GM12878 (cell line): ENCODE measurements around the gene GSK3A. TPM values are rescaled to one million over a fixed set of nuclear protein-coding genes. Genes with fewer than 3 reads are reported as not detected.
A peak's percentile ranks its signal among the peaks of the same experiment; 100 is the strongest.

ENCODE experiments used
- ATAC-seq: fragments of 200-7000 bp; cut with Tn5 transposase; 3 replicates; pipeline ENCODE4 v1.9.1; 2020; ENCODE audit warnings: mild to moderate bottlenecking, moderate library complexity
- BruUV-seq: library from RNA; stranded (reverse); fragments of 400-500 nt; replicated peaks from 2 replicates; lab custom pipeline; 2021; lab: Mats Ljungman, UMichigan
- CTCF ChIA-PET: fragments of 300-600 bp; sonication (Branson Sonifier 250); formaldehyde crosslinking; extraction: SDS; loops from one replicate; lab custom pipeline; 2021; ENCODE audit warnings: inconsistent platforms; lab: Yijun Ruan, JAX
- POLR2A ChIA-PET: fragments of 350-600 bp; formaldehyde crosslinking; extraction: SDS; loops from one replicate; lab custom pipeline; 2021; ENCODE audit warnings: inconsistent platforms; lab: Charles Lee
- RAD21 ChIA-PET: fragments of 300-600 bp; sonication (Branson Sonifier 250); formaldehyde crosslinking; loops from one replicate; lab custom pipeline; 2023; ENCODE audit warnings: antibody characterized with exemption; ENCODE audit not compliant: unreplicated experiment; lab: Charles Lee
- SMC1A ChIA-PET: fragments of 300-600 bp; sonication (Branson Sonifier 250); formaldehyde crosslinking; loops from one replicate; lab custom pipeline; 2023; ENCODE audit not compliant: unreplicated experiment, uncharacterized antibody; lab: Charles Lee
- DNase-seq: peaks from one replicate; pipeline ENCODE4 v3.0.0-alpha.2; 2011; ENCODE audit warnings: low read depth, low spot score
- FAIRE-seq: peaks from 3 replicates; lab custom pipeline; 2011; peaks lifted over from hg19 to GRCh38; lab: Jason Lieb, UNC
- H2AFZ ChIP-seq: 2 replicates; pipeline ENCODE4 v1.6.0; 2011; ENCODE audit warnings: low read depth, low read length, control low read depth; ENCODE audit not compliant: control insufficient read depth
- H3K27ac ChIP-seq: 2 replicates; pipeline ENCODE4 v1.5.1; 2011; ENCODE audit warnings: control low read depth; ENCODE audit not compliant: control insufficient read depth, insufficient read depth
- H3K27me3 ChIP-seq, 2 experiments: replicated peaks in 1 of 2; 2 replicates each; pipeline versions ENCODE4 v1.6.0 to v1.6.1; 2011; ENCODE audit warnings: low read length in 1 of 2; ENCODE audit not compliant: control insufficient read depth in 2 of 2, insufficient read depth in 2 of 2
- H3K36me3 ChIP-seq, 2 experiments: 2 replicates each; pipeline ENCODE4 v1.5.1; 2011; ENCODE audit warnings: low read length in 1 of 2; ENCODE audit not compliant: control insufficient read depth in 2 of 2, insufficient read depth in 2 of 2
- H3K4me1 ChIP-seq: 2 replicates; pipeline ENCODE4 v1.6.1; 2011; ENCODE audit warnings: mild to moderate bottlenecking, low read length, moderate library complexity, mixed read lengths; ENCODE audit not compliant: control insufficient read depth, insufficient read depth
- H3K4me2 ChIP-seq: 2 replicates; pipeline ENCODE4 v1.6.0; 2011; ENCODE audit warnings: control low read depth; ENCODE audit not compliant: control insufficient read depth, insufficient read depth
- H3K4me3 ChIP-seq: fragments of 200-600 bp; sonication (generic); 2 replicates; pipeline ENCODE4 v1.5.1; 2016
- H3K79me2 ChIP-seq: 2 replicates; pipeline ENCODE4 v1.6.0; 2011; ENCODE audit warnings: low read length; ENCODE audit not compliant: control insufficient read depth, insufficient read depth
- H3K9ac ChIP-seq: 2 replicates; pipeline ENCODE4 v1.8.0; 2011; ENCODE audit warnings: low read length, control low read depth, mixed read lengths; ENCODE audit not compliant: control insufficient read depth, insufficient read depth
- H3K9me3 ChIP-seq: replicated peaks from 3 replicates; pipeline ENCODE4 v1.5.1; 2011; ENCODE audit warnings: mild to moderate bottlenecking, low read length; ENCODE audit not compliant: control insufficient read depth, insufficient read depth
- H4K20me1 ChIP-seq: 2 replicates; pipeline ENCODE4 v1.6.0; 2011; ENCODE audit not compliant: control insufficient read depth, insufficient read depth
- CBFB ChIP-seq: IDR thresholded peaks from 2 replicates; pipeline ENCODE4 v1.6.1; 2016; ENCODE audit warnings: antibody characterized with exemption, low read depth
- CHD4 ChIP-seq: fragments of 200-600 bp; sonication (generic); IDR thresholded peaks from 2 replicates; pipeline ENCODE4 v1.6.1; 2016; ENCODE audit warnings: mild to moderate bottlenecking
- DPF2 ChIP-seq: fragments of 450-650 bp; IDR thresholded peaks from 2 replicates; pipeline ENCODE4 v1.6.1; 2017; ENCODE audit warnings: mild to moderate bottlenecking
- EED ChIP-seq: sonication (generic); IDR thresholded peaks from 2 replicates; pipeline ENCODE4 v1.6.1; 2016; ENCODE audit warnings: antibody characterized with exemption, low read depth
- IKZF2 ChIP-seq, 2 experiments: fragments of 450-650 bp; IDR thresholded peaks; 2 replicates each; pipeline ENCODE4 v1.6.1; 2017; ENCODE audit warnings: mild to moderate bottlenecking in 2 of 2, moderate library complexity in 2 of 2
- MYC ChIP-seq: IDR thresholded peaks from 2 replicates; pipeline ENCODE4 v1.6.1; 2011; ENCODE audit warnings: mild to moderate bottlenecking, low read length, moderate library complexity, inconsistent platforms; ENCODE audit not compliant: insufficient read depth, insufficient replicate concordance, insufficient read length, severe bottlenecking
- NFYA ChIP-seq: IDR thresholded peaks from 2 replicates; pipeline ENCODE4 v1.6.1; 2011; ENCODE audit warnings: low read depth, mild to moderate bottlenecking, low read length, improper control_type of control experiment, borderline replicate concordance
- NR2F1 ChIP-seq: fragments of 450-650 bp; conservative IDR thresholded peaks from 2 replicates; pipeline ENCODE4 v1.6.1; 2017; ENCODE audit warnings: mild to moderate bottlenecking
- PKNOX1 ChIP-seq: fragments of 450-650 bp; IDR thresholded peaks from 2 replicates; pipeline ENCODE4 v1.6.1; 2016; ENCODE audit warnings: mild to moderate bottlenecking
- RCOR1 ChIP-seq: conservative IDR thresholded peaks from 2 replicates; pipeline ENCODE4 v1.6.1; 2012; ENCODE audit warnings: low read depth, low read length, improper control_type of control experiment
- RELA ChIP-seq: fragments of 450-650 bp; IDR thresholded peaks from 2 replicates; pipeline ENCODE4 v1.8.0; 2014; ENCODE audit warnings: borderline replicate concordance; ENCODE audit not compliant: partially characterized antibody
- SMAD1 ChIP-seq: fragments of 450-650 bp; IDR thresholded peaks from 2 replicates; pipeline ENCODE4 v1.6.1; 2018; ENCODE audit warnings: mild to moderate bottlenecking, low read depth; ENCODE audit not compliant: partially characterized antibody
- SMARCA5 ChIP-seq: fragments of 450-650 bp; IDR thresholded peaks from 2 replicates; pipeline ENCODE4 v1.6.1; 2017; ENCODE audit warnings: mild to moderate bottlenecking
- SPI1 ChIP-seq: IDR thresholded peaks from 2 replicates; pipeline ENCODE4 v1.6.1; 2011; ENCODE audit warnings: low read depth, mild to moderate bottlenecking, low read length, moderate library complexity, borderline replicate concordance; ENCODE audit not compliant: insufficient read depth
- SUZ12 ChIP-seq: fragments of 200-600 bp; sonication (generic); IDR thresholded peaks from one replicate; pipeline ENCODE4 v1.6.1; 2018; ENCODE audit warnings: antibody characterized with exemption, mild to moderate bottlenecking; ENCODE audit not compliant: unreplicated experiment
- ZNF24 ChIP-seq: fragments of 450-650 bp; IDR thresholded peaks from 2 replicates; pipeline ENCODE4 v1.6.1; 2017; ENCODE audit warnings: antibody characterized with exemption, mild to moderate bottlenecking
- WGBS: methylation state at CpG from one replicate; pipeline ENCODE4 v1.1.6; 2016; ENCODE audit warnings: low lambda C conversion rate; ENCODE audit not compliant: insufficient replicate concordance, insufficient coverage; ENCODE audit errors: missing lambda C conversion rate; 5-methylcytosine and 5-hydroxymethylcytosine counted together
- in situ Hi-C: fragments of 300-500 bp; cut with MboI; formaldehyde crosslinking; loops from 9 replicates; pipeline ENCODE4 v1.14.3; 2018; ENCODE audit warnings: mixed read lengths
- intact Hi-C: fragments of 100-400 bp; cut with micrococcal nuclease; formaldehyde crosslinking; loops from one replicate; pipeline ENCODE4 v1.14.2; 2022; ENCODE audit not compliant: unreplicated experiment
- polyA plus RNA-seq, 11 experiments: library from polyadenylated mRNA; depleted of rRNA in 4 of 11; unstranded in 6 of 11; stranded (reverse) in 5 of 11; fragments of >200 nt; fragmentation: Nextera tagmentation in 4 of 11; fragmentation: Illumina TruSeq in 1 of 11; extraction: Ambion mirVana in 4 of 11; extraction: Trizol in 1 of 11; gene quantifications; 1 replicate in 1 of 11; 2 replicates in 10 of 11; pipeline versions ENCODE4 v1.2.1 to v1.2.3, GENCODE V29; 2011 to 2016; ENCODE audit warnings: inconsistent platforms in 2 of 11, missing spikeins in 2 of 11, low read depth in 1 of 11
- total RNA-seq, 4 experiments: library from RNA; depleted of rRNA in 3 of 4; stranded (reverse); fragments of >200 nt in 3 of 4; fragmentation: Illumina TruSeq in 1 of 4; extraction: Trizol in 1 of 4; gene quantifications; 2 replicates each; pipeline versions ENCODE4 v1.2.1 to v1.2.3, GENCODE V29; 2013 to 2021
- TF ChIP-seq, protein P1 (sequence below): IDR thresholded peaks from 2 replicates; pipeline ENCODE4 v1.6.1; 2011; ENCODE audit warnings: borderline replicate concordance, low read depth, mild to moderate bottlenecking, moderate library complexity, low read length; ENCODE audit not compliant: insufficient read depth, poor library complexity, severe bottlenecking
- TF ChIP-seq, protein P2 (sequence below): fragments of 150-350 bp; IDR thresholded peaks from 2 replicates; pipeline ENCODE4 v1.6.1; 2014; ENCODE audit warnings: mild to moderate bottlenecking, low read depth, low read length

The GSK3A gene
- total and polyA plus RNA-seq, 10 of the 15 experiments (the other 5 are each of a cell fraction or from before 2014, with no cell fraction given) = 1.00 to 47.9 (median 15.2) TPM

GRCh38 chr19:42269478-42270345 is 27.3 kb upstream of the GSK3A start:
- H3K27ac ChIP-seq = peak overlapping the region; percentile 94
- SMC1A ChIA-PET = interaction anchor here (1.0 to 3.2 kb wide), 7 partner anchors 9 to 156 kb away, joined by 3 to 24 read pairs (median 5); partner anchors contain the start of gene ERF
- RAD21 ChIA-PET = interaction anchor here (0.5 to 3.1 kb wide), 9 partner anchors 10 to 394 kb away, joined by 3 to 23 read pairs (median 5); partner anchors contain the start of gene GSK3A
- BruUV-seq = TSS peak; percentile 99
- in situ Hi-C loops = no loop called here
- DNase-seq (no peak), ATAC-seq (no peak), FAIRE-seq (peak; percentile 35)
- peak overlapping the region; percentile 99 for H3K4me2 ChIP-seq
- H4K20me1 ChIP-seq = no peaks in the 10 kb centered on the region; the same call in 1 of the 2 replicates
- intact Hi-C loops = loop anchor here (2.0 kb wide), 1 partner anchor 13 kb away; no protein-coding TSS in a partner anchor
- H3K27me3 ChIP-seq = no peaks in the 10 kb centered on the region
- H3K36me3 ChIP-seq = peaks cover 0 to 19% of the 10 kb centered on the region in 2 experiments; a peak in 3 of 4 replicates
- peak overlapping the region; percentile 98 for H3K9ac ChIP-seq
- peaks cover 27% of the 10 kb centered on the region for H3K79me2 ChIP-seq
- peak overlapping the region; percentile 91 for H3K4me3 ChIP-seq
- 0% methylated on average over 9 of the region's 10 CpGs for whole genome bisulfite sequencing
- POLR2A ChIA-PET = interaction anchor here (0.7 to 3.2 kb wide), 10 partner anchors 10 to 140 kb away, joined by 4 to 24 read pairs (median 4); partner anchors contain the start of genes GSK3A and ZNF526
- H3K4me1 ChIP-seq = peaks cover 19% of the 10 kb centered on the region
- H3K9me3 ChIP-seq = no peaks in the 10 kb centered on the region
- 0 out of 2 replicates have a peak overlapping the region, but pooled peaks have one; percentile 50 for H2AFZ ChIP-seq
- CTCF ChIA-PET = interaction anchor here (1.0 to 3.2 kb wide), 6 partner anchors 10 to 137 kb away, joined by 3 to 39 read pairs (median 8); partner anchors contain the start of genes GSK3A and POU2F2
- TF ChIP-seq ZNF24 (no peak), RCOR1 (0 out of 2 replicates have a peak, but pooled peaks have one; percentile 22), MYC (no peak), CBFB (no peak), SMAD1 (peak; percentile 64), SUZ12 (no peak), NFYA (no peak), NR2F1 (no peak), SPI1 (no peak), IKZF2 (IDR thresholded peaks at IDR 0.05) (no peak), PKNOX1 (peak; percentile 48), DPF2 (no peak), CHD4 (no peak), EED (no peak), RELA (no peak), SMARCA5 (0 out of 2 replicates have a peak, but pooled peaks have one; percentile 5)
- TF ChIP-seq, protein P1, sequence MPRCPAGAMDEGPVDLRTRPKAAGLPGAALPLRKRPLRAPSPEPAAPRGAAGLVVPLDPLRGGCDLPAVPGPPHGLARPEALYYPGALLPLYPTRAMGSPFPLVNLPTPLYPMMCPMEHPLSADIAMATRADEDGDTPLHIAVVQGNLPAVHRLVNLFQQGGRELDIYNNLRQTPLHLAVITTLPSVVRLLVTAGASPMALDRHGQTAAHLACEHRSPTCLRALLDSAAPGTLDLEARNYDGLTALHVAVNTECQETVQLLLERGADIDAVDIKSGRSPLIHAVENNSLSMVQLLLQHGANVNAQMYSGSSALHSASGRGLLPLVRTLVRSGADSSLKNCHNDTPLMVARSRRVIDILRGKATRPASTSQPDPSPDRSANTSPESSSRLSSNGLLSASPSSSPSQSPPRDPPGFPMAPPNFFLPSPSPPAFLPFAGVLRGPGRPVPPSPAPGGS = no peak
- TF ChIP-seq, protein P2, sequence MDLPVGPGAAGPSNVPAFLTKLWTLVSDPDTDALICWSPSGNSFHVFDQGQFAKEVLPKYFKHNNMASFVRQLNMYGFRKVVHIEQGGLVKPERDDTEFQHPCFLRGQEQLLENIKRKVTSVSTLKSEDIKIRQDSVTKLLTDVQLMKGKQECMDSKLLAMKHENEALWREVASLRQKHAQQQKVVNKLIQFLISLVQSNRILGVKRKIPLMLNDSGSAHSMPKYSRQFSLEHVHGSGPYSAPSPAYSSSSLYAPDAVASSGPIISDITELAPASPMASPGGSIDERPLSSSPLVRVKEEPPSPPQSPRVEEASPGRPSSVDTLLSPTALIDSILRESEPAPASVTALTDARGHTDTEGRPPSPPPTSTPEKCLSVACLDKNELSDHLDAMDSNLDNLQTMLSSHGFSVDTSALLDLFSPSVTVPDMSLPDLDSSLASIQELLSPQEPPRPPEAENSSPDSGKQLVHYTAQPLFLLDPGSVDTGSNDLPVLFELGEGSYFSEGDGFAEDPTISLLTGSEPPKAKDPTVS = no peak
